ENCODE results near the gene TMIGD2. TPM values are rescaled to one million over a fixed set of nuclear protein-coding genes. Genes with fewer than 3 reads are reported as not detected.
A peak's percentile ranks its signal among the peaks of the same experiment; 100 is the strongest.
"Not testable (repeated sequence)": the region's sequence is repeated elsewhere in the genome, so short reads cannot be mapped to it uniquely, and the experiment has no call there.

The TMIGD2 gene
- total RNA-seq, 6 donors from 2014 or later, result 0.30 to 1.9 (median 1.3) TPM; not detected in 1

DNA sequence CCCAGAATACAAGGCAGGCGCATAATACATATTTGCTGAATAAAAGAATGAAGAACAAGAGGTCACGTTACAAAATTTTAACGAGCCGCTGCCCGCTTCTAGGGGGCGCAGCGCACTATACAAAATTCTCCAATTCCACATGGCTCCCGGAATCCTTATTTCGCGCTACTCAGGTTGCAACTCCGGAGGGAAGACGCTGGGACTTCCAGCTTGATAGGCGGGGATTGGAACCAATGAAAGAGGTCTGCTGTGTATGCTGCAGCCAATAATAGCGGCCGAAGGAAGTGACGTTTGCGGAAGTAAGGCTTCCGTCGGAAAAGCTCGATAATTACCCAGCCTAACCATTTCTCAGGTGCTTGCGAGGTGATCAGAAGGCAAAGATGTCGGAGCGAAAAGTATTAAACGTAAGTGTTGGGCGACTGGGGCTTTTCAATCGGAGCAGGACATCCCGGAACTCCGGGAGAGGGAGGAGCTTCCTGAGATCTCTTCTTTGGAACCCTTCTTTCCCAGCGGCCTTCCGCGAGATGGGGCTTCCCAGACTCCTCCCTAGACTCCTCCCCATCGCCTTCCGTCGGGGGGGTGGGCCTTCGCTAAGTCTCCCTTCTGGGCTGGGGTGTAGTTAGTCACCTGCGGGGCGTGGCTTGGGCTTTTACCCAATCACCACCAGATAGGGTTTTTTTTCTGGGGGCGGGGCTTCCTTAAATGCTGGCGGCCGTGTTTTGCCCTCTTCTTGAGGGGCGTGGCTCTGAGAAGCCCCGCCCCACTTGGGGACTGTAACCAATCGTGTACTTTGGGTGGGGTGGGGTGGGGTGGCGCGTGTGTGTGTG lies 55.2 kb downstream of the TMIGD2 start, which contains the start of gene YJU2:
TSS of gene YJU2 (plus strand) at position 314 of the 827 bp plus-strand sequence. CDS start at position 381, 67 bp downstream.
- Histone ChIP-seq H3K9me3 (peaks cover 0 to 6% (median 2%) of the 10 kb centered on the region in 4 donors), H3K4me1 (peaks cover 12 to 18% (median 14%) of the 10 kb centered on the region in 4 donors), H3K27ac (peak within 1 kb of the TSS; percentile 96 to 98 (median 97)), H3K27me3 (no peaks in the 10 kb centered on the region), H3K4me3 (peak within 1 kb of the TSS; percentile 51 to 69 (median 62)), H3K36me3 (peaks cover 22 to 38% (median 33%) of the 10 kb centered on the region in 4 donors)
- WGBS, 2 donors, result 0 to 1% methylated on average over 31 to 44 of the region's 45 CpGs
- peak; percentile 69 to 82 for TF ChIP-seq POLR2AphosphoS5 (IDR thresholded peaks at IDR 0.05)
- TF ChIP-seq EP300 (IDR thresholded peaks at IDR 0.05), result no peak
- TF ChIP-seq POLR2A (IDR thresholded peaks at IDR 0.05), result peak in 3 of 4 donors; percentile 42 to 68 (median 55)
- TF ChIP-seq CTCF (IDR thresholded peaks at IDR 0.05), result peak in 5 of 6 experiments; percentile 18 to 39 (median 31)
- peak; percentile 69 to 99 for DNase-seq
- ATAC-seq (ENCODE audit: low FRiP score in 2 of 2), result peak; percentile 99

DNA sequence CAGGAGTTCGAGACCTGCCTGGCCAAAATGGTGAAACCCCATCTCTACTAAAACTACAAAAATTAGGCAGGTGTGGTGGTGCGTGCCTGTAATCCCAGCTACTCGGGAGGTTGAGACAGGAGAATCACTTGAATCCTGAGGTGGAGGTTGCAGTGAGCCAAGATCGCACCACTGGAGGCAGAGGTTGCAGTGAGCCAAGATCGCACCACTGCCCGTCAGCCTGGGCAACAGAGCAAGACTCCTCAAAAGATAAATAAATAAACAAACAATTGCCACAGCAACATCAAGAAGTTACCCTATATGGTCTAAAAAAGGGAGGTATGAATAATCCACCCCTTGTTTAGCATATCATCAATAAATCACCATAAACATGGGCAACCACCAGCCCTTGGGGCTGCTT lies 56.3 kb downstream of the TMIGD2 start:
- H3K27me3 ChIP-seq; H3K4me3 ChIP-seq; H3K27ac ChIP-seq; ATAC-seq (ENCODE audit: low FRiP score in 2 of 2); DNase-seq: not testable (repeated sequence)
- H3K36me3 ChIP-seq, result peaks cover 17 to 27% (median 23%) of the 10 kb centered on the region in 4 donors
- peaks cover 12 to 18% (median 14%) of the 10 kb centered on the region in 4 donors for H3K4me1 ChIP-seq
- H3K9me3 ChIP-seq, result peaks cover 0 to 13% (median 9%) of the 10 kb centered on the region in 4 donors
- WGBS, 2 donors, result 96 to 98% methylated on average over 6 of the region's 6 CpGs

Other genes starting within 250 kb of the TMIGD2 start
- 100 to 1,000 TPM in 1 of 6 donors, 10 to 100 TPM in 5; 54.1 to 131 (median 72.6) TPM for gene ZBTB7A, start 235.5 kb downstream of the TMIGD2 start, total RNA-seq
- gene MAP2K2, start 178.3 kb downstream of the TMIGD2 start, total RNA-seq, result 100 to 1,000 TPM in 5 of 6 donors, 10 to 100 TPM in 1; 86.8 to 170 (median 134) TPM
- gene CREB3L3, start 148.8 kb downstream of the TMIGD2 start, total RNA-seq, result under 1 TPM in 1 of 6 donors, not detected in 5; 0.14 TPM
- 10 to 100 TPM; 20.8 to 55.0 (median 27.8) TPM for gene SIRT6, start 119.8 kb downstream of the TMIGD2 start, total RNA-seq
- gene ANKRD24, start 119.7 kb downstream of the TMIGD2 start, total RNA-seq, result 10 to 100 TPM in 1 of 6 donors, 1 to 10 TPM in 3, under 1 TPM in 2; 0.46 to 10.5 (median 1.3) TPM
- 1 to 10 TPM; 1.7 to 7.4 (median 2.5) TPM for gene EBI3, start 72.9 kb downstream of the TMIGD2 start, total RNA-seq
- 10 to 100 TPM; 18.8 to 36.6 (median 25.4) TPM for gene YJU2, start 55.3 kb downstream of the TMIGD2 start, total RNA-seq
- under 1 TPM in 1 of 6 donors, not detected in 5; 0.98 TPM for gene SHD, start 23.1 kb downstream of the TMIGD2 start, total RNA-seq
- 1 to 10 TPM in 2 of 6 donors, under 1 TPM in 4; 0.54 to 2.1 (median 0.82) TPM for gene FSD1, start 2.2 kb upstream of the TMIGD2 start, total RNA-seq
- gene STAP2, start 36.4 kb upstream of the TMIGD2 start, total RNA-seq, result 10 to 100 TPM; 11.2 to 39.8 (median 14.7) TPM
- 10 to 100 TPM in 4 of 6 donors, 1 to 10 TPM in 2; 7.7 to 37.1 (median 15.6) TPM for gene MPND, start 41.2 kb upstream of the TMIGD2 start, total RNA-seq
- gene SH3GL1, start 98.2 kb upstream of the TMIGD2 start, total RNA-seq, result 10 to 100 TPM; 27.4 to 60.1 (median 53.8) TPM
- 10 to 100 TPM in 3 of 6 donors, 1 to 10 TPM in 3; 3.3 to 16.8 (median 10.1) TPM for gene CHAF1A, start 100.3 kb upstream of the TMIGD2 start, total RNA-seq
- 100 to 1,000 TPM in 4 of 6 donors, 10 to 100 TPM in 2; 48.1 to 186 (median 111) TPM for gene UBXN6, start 155.4 kb upstream of the TMIGD2 start, total RNA-seq
- gene HDGFL2, start 169.9 kb upstream of the TMIGD2 start, total RNA-seq, result 10 to 100 TPM; 23.9 to 71.2 (median 37.6) TPM
- 10 to 100 TPM in 1 of 6 donors, 1 to 10 TPM in 5; 1.8 to 11.5 (median 3.8) TPM for gene PLIN4, start 216.1 kb upstream of the TMIGD2 start, total RNA-seq
- gene PLIN5, start 232.8 kb upstream of the TMIGD2 start, total RNA-seq, result 10 to 100 TPM; 13.5 to 97.4 (median 23.0) TPM
- gene LRG1, start 237.6 kb upstream of the TMIGD2 start, total RNA-seq, result 10 to 100 TPM in 4 of 6 donors, 1 to 10 TPM in 2; 7.3 to 19.9 (median 12.2) TPM